ENCODE data around the gene AUTS2.

The AUTS2 gene

GRCh38 chr7:69674701-69675182, 76.5 kb downstream of the AUTS2 start:
- H3K36me3 ChIP-seq = no peaks in the 10 kb centered on the region
- peaks cover 0 to 32% (median 10%) of the 10 kb centered on the region in 4 donors for H3K4me1 ChIP-seq
- no peaks in the 10 kb centered on the region for H3K9me3 ChIP-seq
- no peaks in the 10 kb centered on the region for H3K27me3 ChIP-seq
- intact Hi-C loops (cut with DNase I; ENCODE audit: low total_unique reads) = no loop called here
- no peak overlapping the region for H3K27ac ChIP-seq
- H3K4me3 ChIP-seq = no peak overlapping the region
- no peak for TF ChIP-seq CTCF (IDR thresholded peaks at IDR 0.05)
- DNase-seq = no peak

- no peak for DNase-seq
- Histone ChIP-seq H3K36me3 (no peaks in the 10 kb centered on the region), H3K27me3 (no peaks in the 10 kb centered on the region), H3K4me1 (peaks cover 0 to 20% (median 5%) of the 10 kb centered on the region in 4 donors), H3K9me3 (no peaks in the 10 kb centered on the region), H3K4me3 (no peak overlapping the region), H3K27ac (no peak overlapping the region)
- TF ChIP-seq CTCF (IDR thresholded peaks at IDR 0.05) = no peak
- intact Hi-C loops (cut with DNase I; ENCODE audit: low total_unique reads) = no loop called here
Observed at GRCh38 chr7:69676247-69676646, 78.0 kb downstream of the AUTS2 start.

- TF ChIP-seq CTCF (IDR thresholded peaks at IDR 0.05) = no peak
- H3K4me3 ChIP-seq = no peak overlapping the region
- H3K4me1 ChIP-seq = peaks cover 0 to 14% (median 4%) of the 10 kb centered on the region in 4 donors
- DNase-seq = no peak
- no peak overlapping the region for H3K27ac ChIP-seq
- H3K9me3 ChIP-seq = no peaks in the 10 kb centered on the region
- H3K36me3 ChIP-seq = no peaks in the 10 kb centered on the region
- no peaks in the 10 kb centered on the region for H3K27me3 ChIP-seq
- intact Hi-C loops (cut with DNase I; ENCODE audit: low total_unique reads) = no loop called here
Observed at GRCh38 chr7:69677054-69677852, 79.0 kb downstream of the AUTS2 start.

GRCh38 chr7:69677881-69678493, 79.7 kb downstream of the AUTS2 start:
- no peaks in the 10 kb centered on the region for H3K27me3 ChIP-seq
- H3K27ac ChIP-seq = no peak overlapping the region
- no peaks in the 10 kb centered on the region for H3K9me3 ChIP-seq
- no peaks in the 10 kb centered on the region for H3K36me3 ChIP-seq
- intact Hi-C loops (cut with DNase I; ENCODE audit: low total_unique reads) = no loop called here
- no peak for DNase-seq
- H3K4me1 ChIP-seq = peaks cover 0 to 7% (median 3%) of the 10 kb centered on the region in 4 donors
- H3K4me3 ChIP-seq = no peak overlapping the region
- no peak for TF ChIP-seq CTCF (IDR thresholded peaks at IDR 0.05)

GRCh38 chr7:69678494-69679187, 80.4 kb downstream of the AUTS2 start:
- Histone ChIP-seq H3K36me3 (no peaks in the 10 kb centered on the region), H3K9me3 (no peaks in the 10 kb centered on the region), H3K4me1 (peaks cover 0 to 6% (median under 1%) of the 10 kb centered on the region in 4 donors), H3K27me3 (no peaks in the 10 kb centered on the region), H3K27ac (no peak overlapping the region), H3K4me3 (no peak overlapping the region)
- DNase-seq = no peak
- TF ChIP-seq CTCF (IDR thresholded peaks at IDR 0.05) = no peak
- intact Hi-C loops (cut with DNase I; ENCODE audit: low total_unique reads) = no loop called here
